Measurements from ENCODE around the gene NOVA1. TPM values are rescaled to one million over a fixed set of nuclear protein-coding genes. Genes with fewer than 3 reads are reported as not detected.

NOVA1 gene
- polyA plus RNA-seq, 6 donors from 2014 or later, result not detected

DNA sequence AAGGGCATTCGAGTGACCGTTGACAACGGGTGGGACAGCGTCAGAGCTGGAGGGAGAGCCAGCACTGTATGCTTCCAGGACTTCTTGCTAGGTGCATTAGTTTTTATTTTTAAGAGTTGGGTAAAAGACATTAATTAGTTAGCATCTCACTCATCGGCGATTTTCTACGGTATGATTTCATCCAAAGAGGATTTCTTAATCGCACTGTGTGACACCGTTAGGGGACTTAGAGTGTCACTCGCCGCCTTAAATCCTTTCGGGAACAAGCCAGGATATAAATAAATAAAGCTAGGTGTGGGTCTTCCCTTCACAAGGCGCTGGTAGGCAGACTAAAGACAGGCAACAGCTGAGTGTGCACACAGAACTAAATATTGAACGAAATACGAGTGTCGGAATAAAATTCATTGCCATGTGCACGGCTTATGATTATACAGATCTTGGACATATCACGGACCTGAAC lies 869 bp upstream of the NOVA1 start:
- Mint-ChIP-seq H3K4me3 (peak overlapping the region in 4 of 8 donors; percentile 18 to 77 (median 43)), H3K27ac (no peak overlapping the region), H3K36me3 (no peaks in the 10 kb centered on the region), H3K9me3 (peaks cover 0 to 10% (median 6%) of the 10 kb centered on the region in 7 donors), H3K27me3 (peaks cover 31 to 51% (median 49%) of the 10 kb centered on the region in 3 donors), H3K4me1 (peaks cover 0 to 16% (median 5%) of the 10 kb centered on the region in 3 donors)
- DNase-seq (no peak), ATAC-seq (ENCODE audit: low read depth in 2 of 2) (no peak)

GRCh38 chr14:26598081-26598671 lies 343 bp upstream of the NOVA1 start:
- H3K27ac Mint-ChIP-seq, result no peak overlapping the region
- DNase-seq (no peak), ATAC-seq (ENCODE audit: low read depth in 2 of 2) (no peak)
- peaks cover 0 to 16% (median 5%) of the 10 kb centered on the region in 3 donors for H3K4me1 Mint-ChIP-seq
- peaks cover 31 to 51% (median 49%) of the 10 kb centered on the region in 3 donors for H3K27me3 Mint-ChIP-seq
- H3K9me3 Mint-ChIP-seq, result peaks cover 0 to 10% (median 6%) of the 10 kb centered on the region in 7 donors
- H3K4me3 Mint-ChIP-seq, result peak overlapping the region in 4 of 8 donors; percentile 18 to 77 (median 43)
- no peaks in the 10 kb centered on the region for H3K36me3 Mint-ChIP-seq

DNA sequence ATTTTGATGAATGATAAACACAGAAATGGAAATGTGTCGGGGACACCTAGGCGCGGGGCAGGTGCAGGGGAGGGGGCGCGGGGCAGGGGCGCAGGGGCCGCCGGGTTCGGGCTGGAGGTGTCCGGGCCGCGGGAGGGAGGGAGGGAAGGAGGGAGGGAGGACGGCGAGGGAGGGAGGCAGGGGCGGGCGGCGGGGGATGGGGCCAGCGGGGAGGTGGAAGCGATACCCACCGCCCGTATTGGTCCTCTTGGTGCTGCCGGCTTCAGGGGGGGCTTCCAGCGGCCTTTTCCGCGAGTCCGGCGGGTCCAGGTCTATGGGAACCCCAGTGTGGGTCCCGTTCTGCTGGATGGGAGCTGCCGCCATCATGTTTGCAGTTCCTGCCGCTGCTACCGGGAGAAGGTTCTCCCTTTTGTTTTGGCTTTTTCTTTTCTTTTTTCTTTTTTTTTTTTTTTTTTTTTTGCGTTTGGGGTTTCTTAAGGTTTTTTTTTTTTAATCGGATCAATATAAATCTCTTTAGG lies 703 bp downstream of the NOVA1 start:
- peak overlapping the region in 4 of 8 donors; percentile 40 to 63 (median 56) for H3K4me3 Mint-ChIP-seq
- H3K4me1 Mint-ChIP-seq, result peaks cover 0 to 16% (median 5%) of the 10 kb centered on the region in 3 donors
- ATAC-seq (ENCODE audit: low read depth in 2 of 2), result no peak
- DNase-seq, result no peak
- no peaks in the 10 kb centered on the region for H3K36me3 Mint-ChIP-seq
- H3K9me3 Mint-ChIP-seq, result peaks cover 0 to 10% (median 6%) of the 10 kb centered on the region in 7 donors
- H3K27ac Mint-ChIP-seq, result no peak overlapping the region
- peaks cover 31 to 51% (median 49%) of the 10 kb centered on the region in 3 donors for H3K27me3 Mint-ChIP-seq

GRCh38 chr14:26596543-26597061 lies 1.2 kb downstream of the NOVA1 start:
- Mint-ChIP-seq H3K4me3 (peak overlapping the region in 5 of 8 donors; percentile 2 to 61 (median 33)), H3K27ac (peak overlapping the region in 1 of 6 donors; percentile 85), H3K36me3 (no peaks in the 10 kb centered on the region), H3K9me3 (peaks cover 0 to 10% (median 6%) of the 10 kb centered on the region in 7 donors), H3K4me1 (peaks cover 0 to 16% (median 5%) of the 10 kb centered on the region in 3 donors), H3K27me3 (peaks cover 31 to 51% (median 49%) of the 10 kb centered on the region in 3 donors)
- DNase-seq, result no peak
- no peak for ATAC-seq (ENCODE audit: low read depth in 2 of 2)

DNA sequence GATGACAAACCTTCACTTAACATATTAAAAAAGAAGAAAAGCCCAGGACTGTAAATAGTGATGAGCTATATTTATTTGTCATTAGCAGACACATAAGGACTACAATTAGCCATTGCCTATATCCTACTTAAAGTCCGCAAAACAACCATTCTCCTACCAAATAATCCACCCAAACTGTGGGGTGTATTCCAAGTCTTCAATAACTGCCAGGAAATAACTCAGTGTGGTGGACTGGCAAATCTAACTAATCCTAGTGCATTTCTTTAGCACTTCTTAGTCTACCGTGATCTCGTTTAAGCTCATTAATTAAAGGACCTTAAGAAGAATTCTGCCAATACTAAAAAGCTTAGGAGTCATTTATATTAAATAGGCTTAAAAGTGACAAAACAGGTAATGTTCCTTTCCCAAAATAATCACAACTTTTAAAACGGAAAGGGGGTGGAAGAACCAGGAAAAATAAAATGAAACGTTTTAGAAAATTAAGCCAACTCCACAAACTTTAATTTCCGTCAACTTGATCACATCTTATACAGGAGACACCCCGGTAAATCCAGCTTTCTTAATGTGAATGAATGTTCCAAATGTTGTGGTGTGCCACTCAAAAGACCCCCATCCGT lies 1.8 kb downstream of the NOVA1 start:
- Mint-ChIP-seq H3K4me3 (peak overlapping the region in 2 of 8 donors; percentile 16 to 50), H3K9me3 (peaks cover 0 to 10% (median 6%) of the 10 kb centered on the region in 7 donors), H3K27ac (peak overlapping the region in 1 of 6 donors; percentile 85), H3K27me3 (peaks cover 31 to 51% (median 49%) of the 10 kb centered on the region in 3 donors), H3K36me3 (no peaks in the 10 kb centered on the region), H3K4me1 (peaks cover 0 to 16% (median 5%) of the 10 kb centered on the region in 3 donors)
- ATAC-seq (ENCODE audit: low read depth in 2 of 2), result no peak
- no peak for DNase-seq

- Mint-ChIP-seq H3K4me1 (peaks cover 0 to 16% (median 5%) of the 10 kb centered on the region in 3 donors), H3K9me3 (peaks cover 0 to 10% (median 6%) of the 10 kb centered on the region in 7 donors), H3K4me3 (no peak overlapping the region), H3K27me3 (peaks cover 29 to 47% (median 46%) of the 10 kb centered on the region in 3 donors), H3K36me3 (no peaks in the 10 kb centered on the region), H3K27ac (no peak overlapping the region)
- no peak for ATAC-seq (ENCODE audit: low read depth in 2 of 2)
- no peak for DNase-seq
Observed at GRCh38 chr14:26594756-26595545, 2.9 kb downstream of the NOVA1 start.

GRCh38 chr14:26594148-26594547 lies 3.7 kb downstream of the NOVA1 start:
- Mint-ChIP-seq H3K36me3 (no peaks in the 10 kb centered on the region), H3K9me3 (peaks cover 0 to 10% (median 0%) of the 10 kb centered on the region in 7 donors)

GRCh38 chr14:26593357-26593756 lies 4.5 kb downstream of the NOVA1 start:
- H3K4me3 Mint-ChIP-seq, result no peak overlapping the region
- DNase-seq, result no peak
- H3K4me1 Mint-ChIP-seq, result peaks cover 0 to 11% (median 5%) of the 10 kb centered on the region in 3 donors
- H3K9me3 Mint-ChIP-seq, result peaks cover 0 to 6% (median 0%) of the 10 kb centered on the region in 7 donors
- no peak for ATAC-seq (ENCODE audit: low read depth in 2 of 2)
- no peak overlapping the region for H3K27ac Mint-ChIP-seq
- peaks cover 13 to 32% (median 30%) of the 10 kb centered on the region in 3 donors for H3K27me3 Mint-ChIP-seq
- no peaks in the 10 kb centered on the region for H3K36me3 Mint-ChIP-seq

More at GRCh38 chr14:26594148-26594547, 3.7 kb downstream of the NOVA1 start:
- DNase-seq (no peak), ATAC-seq (ENCODE audit: low read depth in 2 of 2) (no peak)
- Mint-ChIP-seq H3K4me3 (no peak overlapping the region), H3K27ac (no peak overlapping the region), H3K4me1 (peaks cover 0 to 16% (median 5%) of the 10 kb centered on the region in 3 donors), H3K27me3 (peaks cover 21 to 39% (median 38%) of the 10 kb centered on the region in 3 donors)

DNA sequence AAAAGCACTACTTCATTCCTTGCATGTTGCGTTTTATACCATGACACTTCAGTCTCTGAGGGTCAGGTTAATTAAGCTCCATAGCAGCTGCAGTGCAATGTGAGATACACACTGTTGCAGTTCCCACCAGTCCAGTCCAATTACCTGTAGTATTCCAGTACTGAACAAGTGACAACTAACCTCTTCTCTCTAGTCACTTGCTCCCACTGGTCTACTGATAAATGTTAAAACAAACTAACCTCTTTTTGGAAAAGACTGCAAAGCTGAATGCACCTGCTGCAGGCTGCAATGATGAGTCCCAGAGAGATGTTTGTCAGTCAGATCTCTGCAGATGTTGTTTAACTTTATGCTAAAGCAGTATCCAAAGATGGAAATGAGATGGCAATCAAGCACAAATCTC lies 7.9 kb downstream of the NOVA1 start:
- H3K9me3 Mint-ChIP-seq, result peaks cover 0 to under 1% (median 0%) of the 10 kb centered on the region in 7 donors
- H3K27me3 Mint-ChIP-seq, result peaks cover 0 to 3% (median 1%) of the 10 kb centered on the region in 3 donors
- H3K4me1 Mint-ChIP-seq, result no peaks in the 10 kb centered on the region
- ATAC-seq (ENCODE audit: low read depth in 2 of 2) (no peak), DNase-seq (no peak)
- H3K36me3 Mint-ChIP-seq, result no peaks in the 10 kb centered on the region
- no peak overlapping the region for H3K4me3 Mint-ChIP-seq
- H3K27ac Mint-ChIP-seq, result no peak overlapping the region

DNA sequence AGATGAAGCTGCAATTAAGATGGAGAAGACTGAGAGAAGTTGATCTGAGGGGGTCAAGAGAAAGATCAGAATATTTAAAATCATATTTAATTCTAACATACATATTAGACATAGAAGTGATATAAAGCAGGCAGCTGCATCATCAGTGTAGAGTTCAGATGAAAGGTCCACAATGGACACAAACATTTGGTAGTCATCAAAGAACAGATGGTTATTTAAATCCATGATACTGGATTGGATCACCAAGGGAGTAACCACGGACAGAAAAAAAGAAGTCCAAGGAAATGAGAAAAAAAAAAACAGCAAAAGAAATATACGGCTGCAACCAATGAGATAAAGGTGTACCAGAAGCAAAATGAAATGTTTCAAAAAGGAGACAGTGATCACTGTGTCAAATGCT lies 20.1 kb downstream of the NOVA1 start:
- Mint-ChIP-seq H3K4me3 (no peak overlapping the region), H3K9me3 (peaks cover 0 to 3% (median 0%) of the 10 kb centered on the region in 7 donors), H3K36me3 (no peaks in the 10 kb centered on the region), H3K4me1 (no peaks in the 10 kb centered on the region), H3K27me3 (no peaks in the 10 kb centered on the region), H3K27ac (no peak overlapping the region)
- ATAC-seq (ENCODE audit: low read depth in 2 of 2), result no peak
- DNase-seq, result no peak

GRCh38 chr14:26554069-26554772 lies 43.6 kb downstream of the NOVA1 start:
- no peaks in the 10 kb centered on the region for H3K4me1 Mint-ChIP-seq
- ATAC-seq (ENCODE audit: low read depth in 2 of 2) (no peak), DNase-seq (no peak)
- peaks cover 0 to 5% (median 0%) of the 10 kb centered on the region in 7 donors for H3K9me3 Mint-ChIP-seq
- H3K4me3 Mint-ChIP-seq, result no peak overlapping the region
- H3K36me3 Mint-ChIP-seq, result no peaks in the 10 kb centered on the region
- H3K27me3 Mint-ChIP-seq, result no peaks in the 10 kb centered on the region
- no peak overlapping the region for H3K27ac Mint-ChIP-seq

GRCh38 chr14:26549571-26549970 lies 48.3 kb downstream of the NOVA1 start:
- H3K9me3 Mint-ChIP-seq, result no peaks in the 10 kb centered on the region
- H3K4me3 Mint-ChIP-seq, result no peak overlapping the region
- no peak overlapping the region for H3K27ac Mint-ChIP-seq
- ATAC-seq (ENCODE audit: low read depth in 2 of 2) (no peak), DNase-seq (no peak)
- no peaks in the 10 kb centered on the region for H3K27me3 Mint-ChIP-seq
- H3K4me1 Mint-ChIP-seq, result no peaks in the 10 kb centered on the region
- H3K36me3 Mint-ChIP-seq, result no peaks in the 10 kb centered on the region
